GM12874 (cell line): ENCODE data around the gene MAP3K4.

Experiments
- TF ChIP-seq, protein P1 (sequence below): IDR thresholded peaks from 2 replicates; pipeline ENCODE4 v1.5.1; 2011; ENCODE audit warnings: low read depth, mild to moderate bottlenecking, control low read depth, low read length, moderate library complexity; ENCODE audit not compliant: insufficient read depth

Gene MAP3K4

DNA sequence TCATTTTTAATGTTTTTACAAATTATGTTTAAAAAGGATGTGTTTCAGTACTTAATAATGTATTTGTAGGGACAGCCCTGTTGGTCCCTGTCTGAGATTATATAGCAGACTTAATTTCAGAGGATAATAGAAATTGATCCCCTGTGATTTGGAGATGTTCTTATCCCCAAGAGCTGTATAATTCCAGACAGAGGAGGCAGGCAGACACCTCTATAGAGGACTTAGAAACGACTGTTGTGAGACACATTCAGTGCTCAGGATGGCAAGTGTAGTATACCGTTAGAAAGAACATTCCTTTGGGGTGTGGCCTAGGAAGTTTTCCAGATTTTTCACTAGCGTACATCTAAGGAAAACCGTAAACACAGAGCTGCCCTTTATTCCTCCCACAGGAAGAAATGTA is 117.8 kb downstream of the MAP3K4 start:
- TF ChIP-seq, protein P1, sequence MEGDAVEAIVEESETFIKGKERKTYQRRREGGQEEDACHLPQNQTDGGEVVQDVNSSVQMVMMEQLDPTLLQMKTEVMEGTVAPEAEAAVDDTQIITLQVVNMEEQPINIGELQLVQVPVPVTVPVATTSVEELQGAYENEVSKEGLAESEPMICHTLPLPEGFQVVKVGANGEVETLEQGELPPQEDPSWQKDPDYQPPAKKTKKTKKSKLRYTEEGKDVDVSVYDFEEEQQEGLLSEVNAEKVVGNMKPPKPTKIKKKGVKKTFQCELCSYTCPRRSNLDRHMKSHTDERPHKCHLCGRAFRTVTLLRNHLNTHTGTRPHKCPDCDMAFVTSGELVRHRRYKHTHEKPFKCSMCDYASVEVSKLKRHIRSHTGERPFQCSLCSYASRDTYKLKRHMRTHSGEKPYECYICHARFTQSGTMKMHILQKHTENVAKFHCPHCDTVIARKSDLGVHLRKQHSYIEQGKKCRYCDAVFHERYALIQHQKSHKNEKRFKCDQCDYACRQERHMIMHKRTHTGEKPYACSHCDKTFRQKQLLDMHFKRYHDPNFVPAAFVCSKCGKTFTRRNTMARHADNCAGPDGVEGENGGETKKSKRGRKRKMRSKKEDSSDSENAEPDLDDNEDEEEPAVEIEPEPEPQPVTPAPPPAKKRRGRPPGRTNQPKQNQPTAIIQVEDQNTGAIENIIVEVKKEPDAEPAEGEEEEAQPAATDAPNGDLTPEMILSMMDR, result no peak

- TF ChIP-seq, protein P1, result no peak
Measured at GRCh38 chr6:161110028-161110779, 118.6 kb downstream of the MAP3K4 start.

GRCh38 chr6:161111261-161111660 is 119.7 kb downstream of the MAP3K4 start:
- TF ChIP-seq, protein P1, result no peak

- TF ChIP-seq, protein P1, result no peak
Measured at GRCh38 chr6:161115468-161115867, 123.9 kb downstream of the MAP3K4 start.

DNA sequence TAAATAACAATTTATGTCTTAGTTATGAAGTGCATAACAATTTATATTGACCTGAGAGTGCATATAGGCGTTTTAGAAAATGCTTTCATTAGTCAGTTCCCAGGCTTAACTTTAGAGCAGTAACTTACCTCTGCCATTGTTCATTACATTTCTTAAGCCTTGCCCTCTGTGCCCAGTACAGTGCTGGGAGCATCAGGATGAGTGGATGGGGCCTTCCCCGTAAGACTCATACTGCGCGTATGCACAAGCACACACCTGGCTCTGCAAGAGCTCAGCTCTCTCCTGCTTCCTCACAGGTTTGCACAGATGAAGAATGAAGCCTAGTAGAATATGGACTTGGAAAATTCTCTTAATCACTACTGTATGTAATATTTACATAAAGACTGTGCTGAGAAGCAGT is 125.0 kb downstream of the MAP3K4 start:
- TF ChIP-seq, protein P1, result no peak

DNA sequence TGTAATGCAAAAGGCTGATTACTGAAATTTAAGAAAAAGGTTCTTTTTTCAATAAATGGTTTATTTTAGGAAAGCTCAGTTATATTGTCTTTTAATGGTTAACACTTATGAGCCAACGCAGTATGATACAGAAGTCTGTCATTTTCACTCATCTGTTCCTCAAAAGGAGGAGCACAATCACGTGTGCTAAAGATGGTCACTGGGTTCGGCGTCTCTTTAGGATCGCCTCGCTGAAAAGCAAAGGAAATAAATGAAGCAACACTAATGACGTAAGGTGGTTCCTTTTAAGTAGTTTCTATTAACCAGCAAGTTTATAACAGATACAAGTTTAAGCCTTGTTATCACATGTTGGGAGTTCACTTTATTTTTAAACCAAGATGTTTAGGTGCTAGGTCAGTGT is 125.7 kb downstream of the MAP3K4 start:
- TF ChIP-seq, protein P1, result no peak

GRCh38 chr6:161117942-161118341 is 126.4 kb downstream of the MAP3K4 start:
- TF ChIP-seq, protein P1, result no peak

DNA sequence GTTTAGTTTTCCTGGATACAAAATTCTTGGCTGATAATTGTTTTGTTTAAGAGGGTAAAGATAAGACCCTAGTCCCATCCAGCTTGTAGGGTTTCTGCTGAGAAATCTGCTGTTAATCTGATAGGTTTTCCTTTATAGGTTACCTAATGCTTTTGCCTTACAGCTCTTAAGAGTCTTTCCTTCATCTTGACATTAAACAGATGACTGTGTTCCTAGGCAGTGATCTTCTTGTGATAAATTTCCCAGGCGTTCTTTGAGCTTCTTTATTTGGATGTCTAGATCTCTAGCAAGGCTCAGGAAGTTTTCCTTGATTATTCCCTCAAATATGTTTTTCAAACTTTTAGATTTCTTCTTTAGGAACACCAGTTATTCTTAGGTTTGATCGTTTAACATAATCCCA is 134.0 kb downstream of the MAP3K4 start:
- TF ChIP-seq, protein P1, result no peak
